ENCODE data around the gene MAGEF1. TPM values are rescaled to one million over a fixed set of nuclear protein-coding genes. Genes with fewer than 3 reads are reported as not detected.

MAGEF1 gene
- total RNA-seq, 1 experiment from 2014 or later, result 55.4 TPM

- no peak for DNase-seq (ENCODE audit: low spot score)
Observed at GRCh38 chr3:184690192-184690883, 21.5 kb downstream of the MAGEF1 start.

DNA sequence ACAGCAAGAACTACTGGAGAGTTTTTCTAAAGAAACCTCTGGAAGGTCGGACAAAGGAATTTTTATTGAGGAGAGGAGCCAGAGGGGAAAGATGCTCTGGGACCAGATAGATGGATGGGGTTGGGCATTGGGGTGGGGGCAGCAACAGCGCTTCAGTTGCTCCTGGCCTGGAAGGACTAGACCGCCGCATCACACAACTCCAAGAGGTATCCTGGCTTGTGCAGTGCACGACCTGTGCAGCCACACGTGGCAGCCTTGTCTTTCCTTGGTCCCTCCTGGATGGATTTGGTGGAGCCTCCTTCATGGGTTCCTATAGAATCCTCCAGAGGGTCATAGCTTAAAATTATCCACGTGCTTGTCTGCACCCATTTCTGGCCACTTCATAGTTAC, 23.0 kb downstream of the MAGEF1 start:
- no peak for DNase-seq (ENCODE audit: low spot score)

DNA sequence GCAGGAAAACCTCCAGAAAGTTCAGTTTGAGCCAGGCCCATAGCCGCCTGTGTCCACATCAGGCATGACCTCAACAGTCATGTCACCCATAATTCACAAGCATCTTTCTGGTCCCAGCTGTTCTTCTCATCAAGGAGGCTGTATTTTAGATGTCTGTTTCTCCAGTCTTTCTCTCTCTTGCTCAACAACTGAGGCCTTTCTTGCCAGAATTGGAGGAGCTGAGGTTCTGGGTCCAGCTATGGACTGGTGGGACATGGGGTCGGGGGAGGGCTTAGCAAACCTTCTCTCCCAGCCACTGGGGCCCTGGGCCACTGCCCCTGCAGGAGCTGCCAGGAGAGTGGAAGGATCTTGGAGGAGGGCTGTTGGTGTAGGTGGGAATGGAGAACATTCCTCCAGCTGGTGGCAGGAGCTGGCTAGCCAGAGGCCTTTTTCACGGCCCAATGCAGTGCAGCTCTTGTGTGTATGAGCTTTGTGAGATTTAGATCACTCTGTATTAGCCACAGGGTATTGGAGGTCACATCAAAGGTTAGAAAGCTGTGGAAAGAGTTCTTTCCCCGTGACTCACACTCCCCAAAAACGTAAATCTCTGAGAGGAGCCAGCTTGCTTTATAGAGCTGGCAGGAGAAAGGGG, 23.5 kb downstream of the MAGEF1 start:
- peak; percentile 70 for DNase-seq (ENCODE audit: low spot score)

GRCh38 chr3:184687363-184688015, 24.4 kb downstream of the MAGEF1 start:
- DNase-seq (ENCODE audit: low spot score), result no peak

DNA sequence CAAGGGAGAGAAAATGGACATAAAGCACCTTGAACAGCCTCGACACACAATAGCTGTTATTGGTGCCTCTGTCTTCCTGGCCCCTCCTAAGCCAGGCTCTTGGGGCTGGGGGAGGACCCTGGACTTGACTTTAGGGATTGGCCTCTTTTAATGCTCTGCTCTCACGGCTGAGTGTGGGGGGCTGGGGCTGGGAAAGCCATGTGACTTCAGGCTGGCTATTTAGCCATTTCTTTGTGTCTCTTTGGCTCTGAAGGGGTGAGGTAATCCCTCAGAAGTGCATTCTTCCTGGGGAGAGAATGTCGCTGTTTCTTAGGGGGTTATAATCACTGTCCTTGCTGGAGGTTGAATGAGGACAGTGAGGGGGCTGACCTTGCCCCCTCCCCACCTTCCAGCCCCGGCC, 26.2 kb downstream of the MAGEF1 start:
- DNase-seq (ENCODE audit: low spot score), result peak; percentile 37

DNA sequence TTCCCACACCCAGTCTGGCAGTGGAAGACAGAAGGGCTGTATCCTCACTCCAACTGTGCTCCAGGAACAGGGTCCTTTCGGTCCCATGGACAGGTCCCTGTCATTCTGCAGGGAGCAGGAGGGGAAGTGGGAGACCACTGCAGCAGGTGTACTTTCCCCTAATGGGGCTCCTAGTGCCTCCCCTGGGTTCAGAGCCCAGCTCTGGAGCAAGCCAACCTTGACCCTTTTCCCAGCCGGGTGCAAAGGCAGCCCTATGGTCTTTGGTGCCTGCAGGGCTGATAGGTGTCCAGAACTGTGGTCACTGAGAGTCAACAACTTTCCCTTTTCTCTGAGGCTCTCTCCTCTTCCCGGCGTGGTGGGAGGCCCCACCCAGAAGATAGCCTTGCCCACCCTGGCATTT, 26.8 kb downstream of the MAGEF1 start:
- no peak for DNase-seq (ENCODE audit: low spot score)

- no peak for DNase-seq (ENCODE audit: low spot score)
Observed at GRCh38 chr3:184683900-184684560, 27.8 kb downstream of the MAGEF1 start.

- DNase-seq (ENCODE audit: low spot score), result no peak
Observed at GRCh38 chr3:184683234-184683633, 28.6 kb downstream of the MAGEF1 start.

DNA sequence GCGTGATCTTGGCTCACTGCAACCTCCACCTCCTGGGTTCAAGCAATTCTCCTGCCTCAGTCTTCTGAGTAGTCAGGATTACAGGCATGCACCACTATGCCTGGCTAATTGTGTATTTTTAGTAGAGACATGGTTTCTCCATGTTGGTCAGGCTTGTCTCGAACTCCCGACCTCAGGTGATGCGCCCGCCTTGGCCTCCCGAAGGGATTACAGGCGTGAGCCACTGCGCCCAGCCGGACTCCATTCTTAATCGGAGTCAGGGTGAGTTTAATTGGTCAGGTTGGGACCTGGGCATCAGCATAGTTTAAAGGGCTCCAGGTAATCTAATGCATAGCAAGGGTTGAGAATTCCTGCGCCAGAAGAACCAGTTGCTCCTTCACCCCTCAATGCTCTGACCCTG, 29.2 kb downstream of the MAGEF1 start:
- no peak for DNase-seq (ENCODE audit: low spot score)

- no peak for DNase-seq (ENCODE audit: low spot score)
Observed at GRCh38 chr3:184680385-184681345, 31.2 kb downstream of the MAGEF1 start.

- DNase-seq (ENCODE audit: low spot score), result no peak
Observed at GRCh38 chr3:184679056-184679816, 32.6 kb downstream of the MAGEF1 start.

GRCh38 chr3:184678317-184679055, 33.4 kb downstream of the MAGEF1 start:
- DNase-seq (ENCODE audit: low spot score), result no peak

DNA sequence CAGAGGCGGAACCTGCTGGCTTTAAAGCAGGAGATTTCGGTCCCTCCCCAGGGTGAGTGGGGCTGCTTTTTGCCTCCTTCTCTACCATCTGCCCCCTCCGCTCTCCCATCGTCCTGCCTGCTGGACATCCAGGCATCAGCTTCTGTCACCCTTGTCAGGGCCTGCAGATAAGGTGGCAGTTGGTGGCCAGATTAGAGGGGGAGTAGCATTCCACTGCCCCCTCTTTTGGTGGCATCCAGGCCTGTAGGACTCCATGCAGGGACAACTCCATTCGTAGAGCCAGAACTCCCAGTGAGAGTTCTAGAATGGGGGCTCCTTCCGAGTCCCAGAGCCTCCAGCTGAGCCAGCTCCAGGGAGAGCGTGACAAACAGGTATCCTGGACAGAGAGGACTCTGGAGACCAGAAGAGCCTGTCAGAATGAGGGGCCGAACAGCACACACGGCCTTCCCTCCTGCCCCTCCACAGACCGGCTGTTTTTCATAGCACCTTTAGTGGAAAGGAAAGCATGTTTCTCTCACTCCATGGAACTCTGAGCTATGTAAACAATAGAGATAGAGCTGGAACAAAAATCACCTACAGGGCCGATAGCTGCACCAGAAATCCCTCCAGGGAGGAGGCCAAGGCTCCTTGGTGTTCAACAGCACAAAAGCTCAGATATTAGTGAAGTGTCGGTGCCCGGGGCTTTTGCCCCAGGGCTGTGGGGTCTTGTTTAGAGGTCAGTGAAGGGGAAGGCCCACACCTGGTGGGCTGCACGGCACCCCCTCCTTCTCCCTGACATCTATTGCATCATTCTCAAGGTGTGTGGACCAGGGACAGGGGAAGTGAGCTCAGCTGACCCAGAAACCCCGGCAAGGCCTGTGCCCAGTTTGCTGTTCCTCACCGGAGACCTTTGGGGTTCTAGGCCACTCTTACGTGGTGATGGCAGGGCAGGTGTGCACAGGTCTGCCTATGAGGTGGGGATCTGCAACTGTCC, 34.2 kb downstream of the MAGEF1 start:
- DNase-seq (ENCODE audit: low spot score), result no peak

- DNase-seq (ENCODE audit: low spot score), result no peak
Observed at GRCh38 chr3:184676927-184677326, 34.9 kb downstream of the MAGEF1 start.

DNA sequence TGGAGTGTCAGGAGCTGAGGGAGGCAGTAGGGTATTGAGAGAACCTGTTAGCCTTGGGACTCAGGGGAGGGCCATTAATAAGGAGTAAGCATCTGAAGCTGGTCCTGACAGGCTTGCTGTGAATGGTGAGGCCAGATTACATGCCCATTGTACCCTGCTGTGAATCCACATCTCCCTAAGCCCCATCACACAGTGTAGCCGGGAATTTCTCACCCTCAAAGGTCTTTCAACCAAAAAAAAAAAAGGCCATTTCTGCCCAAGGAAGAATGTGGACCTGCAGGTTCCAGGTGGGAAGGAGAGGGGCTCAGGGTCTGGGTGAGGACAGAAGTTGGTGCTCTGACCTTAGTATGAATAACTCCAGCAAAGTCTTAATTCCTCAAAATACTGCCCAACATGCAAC, 37.2 kb downstream of the MAGEF1 start:
- DNase-seq (ENCODE audit: low spot score), result no peak

DNA sequence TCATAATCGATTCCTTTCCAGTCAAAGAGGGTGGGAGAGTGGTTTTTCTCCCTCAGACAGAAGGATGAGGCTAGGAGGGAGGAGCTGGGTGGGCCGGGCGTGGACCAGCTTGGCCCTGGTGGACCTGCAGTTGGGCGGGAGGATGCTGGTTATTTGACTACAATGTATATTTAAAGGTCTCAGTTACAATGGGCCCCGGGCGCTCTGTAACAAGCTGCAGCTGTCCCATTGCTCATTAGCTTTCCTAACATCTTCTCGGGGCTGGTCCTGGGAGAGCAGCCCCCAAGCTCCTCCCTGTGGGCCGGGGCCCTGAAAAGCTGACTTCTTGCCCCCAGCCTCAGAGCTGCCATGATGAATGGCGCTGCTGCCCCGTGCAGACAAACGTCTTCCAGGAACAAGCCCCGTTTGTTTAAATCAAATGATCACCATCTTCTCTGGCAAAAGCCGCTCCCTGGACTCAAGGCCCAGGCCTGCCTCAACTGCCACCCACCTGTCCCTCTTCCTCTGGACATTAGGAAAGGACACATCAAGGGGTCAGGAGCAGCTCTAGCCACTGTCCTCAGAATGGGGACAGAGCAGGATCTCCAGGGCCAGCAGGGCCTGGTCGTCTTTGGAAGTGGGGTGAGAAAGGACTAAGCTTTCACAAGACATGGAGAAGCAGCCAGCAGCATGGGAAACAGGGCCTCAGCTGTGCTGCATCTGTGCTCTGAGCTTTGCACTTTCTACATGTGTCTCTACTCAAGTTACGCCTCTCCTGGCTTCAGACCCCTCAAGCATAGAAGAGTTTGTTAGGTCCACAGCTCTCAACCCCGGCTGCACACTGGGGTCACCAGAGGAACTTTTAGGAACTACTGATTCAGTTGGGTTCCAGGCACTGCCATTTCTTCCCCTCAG, 38.6 kb downstream of the MAGEF1 start:
- no peak for DNase-seq (ENCODE audit: low spot score)

DNA sequence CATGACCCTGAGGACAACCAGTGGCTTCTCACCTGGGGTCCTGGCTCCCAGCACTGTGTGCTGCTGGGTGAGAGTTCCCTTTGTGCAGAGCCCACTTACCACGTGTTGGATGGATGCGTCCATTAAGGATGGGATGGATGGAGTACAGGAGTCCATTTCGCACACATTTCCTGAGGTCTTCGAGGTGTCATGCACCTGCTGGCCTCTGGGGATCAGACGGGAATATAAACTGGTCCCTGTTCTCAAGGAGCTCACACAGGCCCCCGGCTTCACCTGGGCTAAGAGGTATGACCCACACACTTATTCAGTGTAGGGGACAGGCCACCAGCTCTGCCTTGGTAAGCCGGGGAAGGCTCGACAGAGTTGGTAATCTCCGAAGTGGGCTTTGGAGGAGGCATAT, 39.5 kb downstream of the MAGEF1 start:
- DNase-seq (ENCODE audit: low spot score), result no peak
